AG10803 (cell line): ENCODE data around the gene ODF2.
A peak's percentile ranks its signal among the peaks of the same experiment; 100 is the strongest.
"Not testable (repeated sequence)": the region's sequence is repeated elsewhere in the genome, so short reads cannot be mapped to it uniquely, and the experiment has no call there.

Source experiments
- DNase-seq: peaks from one replicate; pipeline ENCODE4 v3.0.0; 2010; ENCODE audit warnings: low read depth
- H3K4me3 ChIP-seq: 2 replicates; pipeline ENCODE4 v1.5.1; 2011; ENCODE audit warnings: mild to moderate bottlenecking, low read length, control low read depth
- CTCF ChIP-seq: conservative IDR thresholded peaks from 2 replicates; pipeline ENCODE4 v1.5.1; 2011; ENCODE audit warnings: mild to moderate bottlenecking, low read length, control low read depth, inconsistent platforms

Gene ODF2

GRCh38 chr9:128412120-128412790 is 43.6 kb upstream of the ODF2 start:
- H3K4me3 ChIP-seq, result no peak overlapping the region
- peak; percentile 53 for TF ChIP-seq CTCF
- DNase-seq, result no peak

DNA sequence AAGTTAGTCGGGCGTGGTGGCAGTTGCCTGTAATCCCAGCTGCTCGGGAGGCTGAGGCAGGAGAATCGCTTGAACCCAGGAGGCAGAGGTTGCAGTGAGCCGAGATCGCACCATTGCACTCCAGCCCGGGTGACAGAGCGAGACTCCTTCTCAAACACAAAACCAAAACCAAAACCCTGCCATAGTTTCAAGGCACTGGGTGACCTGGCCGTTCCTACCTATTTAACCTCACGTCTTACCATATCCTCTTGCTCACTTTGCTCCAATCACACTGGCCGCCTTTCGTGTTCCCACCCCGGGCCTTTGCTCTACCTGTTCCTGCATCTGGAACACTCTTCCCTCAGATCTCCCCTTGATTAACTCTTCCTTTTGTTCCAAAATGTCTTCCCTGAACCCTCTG is 42.1 kb upstream of the ODF2 start:
- not testable (repeated sequence) for H3K4me3 ChIP-seq, DNase-seq

DNA sequence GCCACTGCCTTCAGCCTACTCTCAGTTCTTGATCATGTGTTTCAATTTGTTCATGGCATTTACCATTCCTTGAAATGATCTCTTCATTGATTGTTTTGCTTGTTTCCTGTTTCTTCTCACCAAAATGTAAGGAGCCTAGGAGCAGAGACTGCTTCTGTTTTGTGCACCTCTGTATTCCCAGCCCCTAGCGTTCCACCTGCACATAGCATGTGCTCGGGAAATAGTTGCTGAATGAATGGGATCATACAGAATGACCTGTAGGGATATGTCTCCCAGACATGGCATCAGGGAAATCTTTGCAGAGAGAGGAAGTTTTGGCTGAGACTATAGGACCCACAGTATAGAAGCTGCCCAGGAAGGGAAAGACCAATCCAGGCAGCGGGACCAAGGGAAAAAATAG is 41.3 kb upstream of the ODF2 start:
- no peak for DNase-seq
- no peak for TF ChIP-seq CTCF
- H3K4me3 ChIP-seq, result no peak overlapping the region

DNA sequence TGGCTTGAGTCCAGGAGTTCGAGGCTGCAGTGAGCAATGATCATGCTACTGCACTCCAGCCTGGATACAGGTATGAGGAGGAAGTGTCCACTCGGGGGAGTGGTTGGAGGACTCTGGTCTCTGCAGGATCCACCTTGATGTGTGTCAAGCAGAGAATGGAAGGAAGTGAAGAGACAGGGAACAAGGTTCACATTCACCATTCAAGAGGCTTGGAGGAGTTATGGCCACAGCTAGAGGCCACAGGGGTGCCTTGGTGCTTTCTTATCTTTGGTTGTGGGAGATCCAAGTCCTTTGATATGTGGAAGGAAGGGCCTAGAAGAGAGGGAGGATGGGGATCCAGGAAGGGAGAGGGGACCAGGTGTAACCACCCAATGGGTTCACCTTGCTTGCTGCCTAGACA is 40.5 kb upstream of the ODF2 start:
- no peak for TF ChIP-seq CTCF
- no peak for DNase-seq
- H3K4me3 ChIP-seq, result no peak overlapping the region

DNA sequence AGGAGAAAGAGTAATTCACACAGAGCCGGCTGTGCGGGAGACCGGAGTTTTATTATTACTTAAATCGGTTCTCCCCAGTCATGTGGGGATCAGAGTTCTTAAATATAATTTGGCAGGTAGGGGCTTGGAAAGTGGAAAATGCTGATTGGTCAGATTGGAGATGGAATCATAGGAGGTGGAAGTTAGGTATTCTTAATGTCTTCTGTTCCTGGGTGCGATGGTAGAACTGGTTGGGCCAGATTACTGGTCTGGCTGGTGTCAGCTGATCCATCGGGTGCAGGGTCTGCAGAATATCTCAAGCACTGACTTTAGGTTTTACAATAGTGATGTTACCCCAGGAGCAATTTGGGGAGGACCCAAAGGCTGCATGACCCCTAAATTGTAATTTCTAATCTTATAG is 39.8 kb upstream of the ODF2 start:
- no peak overlapping the region for H3K4me3 ChIP-seq
- no peak for TF ChIP-seq CTCF
- DNase-seq, result no peak

DNA sequence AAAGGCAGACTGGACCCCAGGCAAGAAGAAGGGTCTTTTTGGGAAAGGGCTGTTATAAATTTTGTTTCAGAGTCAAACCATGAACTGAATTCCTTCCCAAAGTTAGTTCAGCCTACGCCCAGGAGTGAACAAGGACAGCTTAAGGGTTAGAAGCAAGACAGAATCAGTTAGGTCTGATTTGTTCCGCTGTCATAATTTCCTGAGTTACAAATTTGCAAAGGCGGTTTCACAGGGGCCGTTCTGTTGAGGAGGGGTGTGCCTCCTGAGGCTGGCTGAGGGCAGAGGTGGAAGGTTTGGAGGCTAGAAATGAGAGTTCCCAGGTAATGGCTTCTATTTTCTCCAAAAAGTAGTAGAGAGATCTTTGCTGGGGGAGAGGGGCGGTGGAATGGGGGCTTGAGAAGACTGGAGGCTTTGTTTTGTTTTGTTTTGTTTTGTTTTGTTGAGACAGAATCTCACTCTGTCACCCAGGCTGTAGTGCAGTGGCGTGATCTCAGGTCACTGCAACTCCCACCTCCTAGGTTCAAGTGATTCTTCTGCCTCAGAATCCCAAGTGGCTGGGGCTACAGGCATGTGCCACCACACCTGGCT is 39.3 kb upstream of the ODF2 start:
- no peak overlapping the region for H3K4me3 ChIP-seq

More for the DNA sequence above, 39.3 kb upstream of the ODF2 start:
- DNase-seq, result no peak
- TF ChIP-seq CTCF, result no peak
